Activated CD8-positive, alpha-beta memory T cell treated with anti-CD3 and anti-CD28 coated beads, Interleukin-2, amount 10 ng/mL, durations not matched to agents 7 days and 5 days (primary cell): Measurements from ENCODE around the gene GPC1. TPM values are rescaled to one million over a fixed set of nuclear protein-coding genes. Genes with fewer than 3 reads are reported as not detected.

Experiments used
- ATAC-seq: fragments of 150-1000 bp; cut with Tn5 transposase; one replicate; pipeline ENCODE4 v1.10.0; 2021; ENCODE audit warnings: moderate library complexity
- CTCF ChIA-PET: fragments of 350-600 bp; sonication (Branson Sonifier 250); formaldehyde crosslinking; loops from one replicate; lab custom pipeline; 2021; ENCODE audit warnings: antibody characterized with exemption; lab: Charles Lee
- DNase-seq: peaks from one replicate; pipeline ENCODE4 v3.0.0-alpha.2; 2020
- H3K27ac Mint-ChIP-seq: one replicate; pipeline ENCODE4 v1.8.0; 2021; ENCODE audit warnings: mild to moderate bottlenecking, mixed read lengths
- H3K27me3 Mint-ChIP-seq: one replicate; pipeline ENCODE4 v1.8.0; 2021; ENCODE audit warnings: mixed read lengths
- H3K36me3 Mint-ChIP-seq: one replicate; pipeline ENCODE4 v1.8.0; 2021; ENCODE audit warnings: mild to moderate bottlenecking, mixed read lengths
- H3K4me1 Mint-ChIP-seq: one replicate; pipeline ENCODE4 v1.8.0; 2021; ENCODE audit warnings: mixed read lengths
- H3K4me3 Mint-ChIP-seq: one replicate; pipeline ENCODE4 v1.8.0; 2021; ENCODE audit warnings: mild to moderate bottlenecking, moderate library complexity, mixed read lengths
- H3K9me3 Mint-ChIP-seq: one replicate; pipeline ENCODE4 v1.8.0; 2022; ENCODE audit warnings: low read depth, mixed read lengths
- total RNA-seq, 2 experiments: library from RNA; stranded (reverse); gene quantifications; one replicate each; pipeline ENCODE4 v1.2.3, GENCODE V29; 2021

GPC1 gene
- total RNA-seq, 2 experiments from 2014 or later: 3.2 to 4.5 TPM

- Mint-ChIP-seq H3K27ac (no peak overlapping the region), H3K36me3 (no peaks in the 10 kb centered on the region), H3K9me3 (no peaks in the 10 kb centered on the region), H3K27me3 (peaks cover 5% of the 10 kb centered on the region), H3K4me3 (no peak overlapping the region), H3K4me1 (no peaks in the 10 kb centered on the region)
- CTCF ChIA-PET: no interaction called here
- no peak for DNase-seq
- no peak for ATAC-seq
Measured at GRCh38 chr2:240412975-240413812, 22.3 kb upstream of the GPC1 start.

- CTCF ChIA-PET: no interaction called here
- Mint-ChIP-seq H3K36me3 (no peaks in the 10 kb centered on the region), H3K27ac (no peak overlapping the region), H3K4me3 (no peak overlapping the region), H3K27me3 (peaks cover 5% of the 10 kb centered on the region), H3K9me3 (peaks cover 4% of the 10 kb centered on the region), H3K4me1 (no peaks in the 10 kb centered on the region)
- no peak for ATAC-seq
- DNase-seq: no peak
Measured at GRCh38 chr2:240413813-240414429, 21.5 kb upstream of the GPC1 start.

GRCh38 chr2:240416821-240417220, 18.6 kb upstream of the GPC1 start:
- peaks cover 4% of the 10 kb centered on the region for H3K9me3 Mint-ChIP-seq
- no peak overlapping the region for H3K4me3 Mint-ChIP-seq
- no peaks in the 10 kb centered on the region for H3K4me1 Mint-ChIP-seq
- CTCF ChIA-PET: no interaction called here
- no peak for ATAC-seq
- H3K27me3 Mint-ChIP-seq: peaks cover 3% of the 10 kb centered on the region
- no peak overlapping the region for H3K27ac Mint-ChIP-seq
- no peak for DNase-seq
- no peaks in the 10 kb centered on the region for H3K36me3 Mint-ChIP-seq

GRCh38 chr2:240418311-240418710, 17.2 kb upstream of the GPC1 start:
- H3K4me3 Mint-ChIP-seq: no peak overlapping the region
- no peak overlapping the region for H3K27ac Mint-ChIP-seq
- DNase-seq (no peak), ATAC-seq (no peak)
- peaks cover 3% of the 10 kb centered on the region for H3K27me3 Mint-ChIP-seq
- no peaks in the 10 kb centered on the region for H3K4me1 Mint-ChIP-seq
- CTCF ChIA-PET: no interaction called here
- H3K36me3 Mint-ChIP-seq: no peaks in the 10 kb centered on the region
- peaks cover 7% of the 10 kb centered on the region for H3K9me3 Mint-ChIP-seq

- Mint-ChIP-seq H3K4me1 (no peaks in the 10 kb centered on the region), H3K27me3 (peaks cover 3% of the 10 kb centered on the region), H3K27ac (no peak overlapping the region), H3K4me3 (no peak overlapping the region), H3K9me3 (peaks cover 7% of the 10 kb centered on the region), H3K36me3 (no peaks in the 10 kb centered on the region)
- ATAC-seq (no peak), DNase-seq (no peak)
- CTCF ChIA-PET: no interaction called here
Measured at GRCh38 chr2:240419271-240419670, 16.2 kb upstream of the GPC1 start.

- Mint-ChIP-seq H3K36me3 (no peaks in the 10 kb centered on the region), H3K4me1 (no peaks in the 10 kb centered on the region), H3K27me3 (peaks cover 3% of the 10 kb centered on the region), H3K27ac (no peak overlapping the region), H3K4me3 (no peak overlapping the region), H3K9me3 (peaks cover 7% of the 10 kb centered on the region)
- no peak for DNase-seq
- no peak for ATAC-seq
- CTCF ChIA-PET: no interaction called here
Measured at GRCh38 chr2:240419723-240420122, 15.7 kb upstream of the GPC1 start.

GRCh38 chr2:240420206-240421104, 15.0 kb upstream of the GPC1 start:
- H3K27ac Mint-ChIP-seq: no peak overlapping the region
- H3K36me3 Mint-ChIP-seq: no peaks in the 10 kb centered on the region
- peaks cover 7% of the 10 kb centered on the region for H3K9me3 Mint-ChIP-seq
- H3K4me1 Mint-ChIP-seq: no peaks in the 10 kb centered on the region
- H3K4me3 Mint-ChIP-seq: no peak overlapping the region
- CTCF ChIA-PET: no interaction called here
- no peak for ATAC-seq
- no peak for DNase-seq
- peaks cover 3% of the 10 kb centered on the region for H3K27me3 Mint-ChIP-seq

GRCh38 chr2:240421381-240421780, 14.1 kb upstream of the GPC1 start:
- no peaks in the 10 kb centered on the region for H3K36me3 Mint-ChIP-seq
- H3K27me3 Mint-ChIP-seq: peaks cover 3% of the 10 kb centered on the region
- CTCF ChIA-PET: no interaction called here
- H3K4me3 Mint-ChIP-seq: no peak overlapping the region
- no peaks in the 10 kb centered on the region for H3K4me1 Mint-ChIP-seq
- ATAC-seq (no peak), DNase-seq (no peak)
- peaks cover 7% of the 10 kb centered on the region for H3K9me3 Mint-ChIP-seq
- H3K27ac Mint-ChIP-seq: no peak overlapping the region

GRCh38 chr2:240422658-240423329, 12.7 kb upstream of the GPC1 start:
- no peak overlapping the region for H3K4me3 Mint-ChIP-seq
- peaks cover 7% of the 10 kb centered on the region for H3K27me3 Mint-ChIP-seq
- CTCF ChIA-PET: no interaction called here
- no peak overlapping the region for H3K27ac Mint-ChIP-seq
- peaks cover 8% of the 10 kb centered on the region for H3K4me1 Mint-ChIP-seq
- DNase-seq: no peak
- peaks cover 7% of the 10 kb centered on the region for H3K9me3 Mint-ChIP-seq
- H3K36me3 Mint-ChIP-seq: no peaks in the 10 kb centered on the region
- ATAC-seq: no peak

GRCh38 chr2:240423788-240424191, 11.7 kb upstream of the GPC1 start:
- Mint-ChIP-seq H3K36me3 (no peaks in the 10 kb centered on the region), H3K4me1 (peaks cover 17% of the 10 kb centered on the region), H3K9me3 (peaks cover 4% of the 10 kb centered on the region), H3K27me3 (peaks cover 17% of the 10 kb centered on the region), H3K4me3 (no peak overlapping the region), H3K27ac (no peak overlapping the region)
- DNase-seq (no peak), ATAC-seq (no peak)
- CTCF ChIA-PET: no interaction called here

- DNase-seq: no peak
- peaks cover 3% of the 10 kb centered on the region for H3K9me3 Mint-ChIP-seq
Measured at GRCh38 chr2:240424341-240425235, 10.9 kb upstream of the GPC1 start.

GRCh38 chr2:240425236-240425615, 10.2 kb upstream of the GPC1 start:
- H3K9me3 Mint-ChIP-seq: peaks cover 3% of the 10 kb centered on the region
- CTCF ChIA-PET: interaction anchor here (0.6 kb wide), 1 partner anchor 29 kb away, joined by 3 read pairs; no protein-coding TSS in a partner anchor
- H3K27me3 Mint-ChIP-seq: peaks cover 21% of the 10 kb centered on the region
- H3K27ac Mint-ChIP-seq: no peak overlapping the region
- DNase-seq (no peak), ATAC-seq (no peak)
- H3K36me3 Mint-ChIP-seq: no peaks in the 10 kb centered on the region
- H3K4me3 Mint-ChIP-seq: no peak overlapping the region
- peaks cover 18% of the 10 kb centered on the region for H3K4me1 Mint-ChIP-seq

More at GRCh38 chr2:240424341-240425235, 10.9 kb upstream of the GPC1 start:
- Mint-ChIP-seq H3K4me1 (peaks cover 18% of the 10 kb centered on the region), H3K4me3 (no peak overlapping the region), H3K27ac (no peak overlapping the region), H3K27me3 (peaks cover 21% of the 10 kb centered on the region), H3K36me3 (no peaks in the 10 kb centered on the region)
- CTCF ChIA-PET: no interaction called here
- ATAC-seq: no peak
